HepG2 (cell line): ENCODE data around the gene STAT6. TPM values are rescaled to one million over a fixed set of nuclear protein-coding genes. Genes with fewer than 3 reads are reported as not detected.

Experiments used
- AHDC1 ChIP-seq: sonication (generic); formaldehyde crosslinking; IDR thresholded peaks from 2 replicates; pipeline ENCODE4 v1.5.1; 2020; ENCODE audit warnings: mild to moderate bottlenecking, missing genetic modification reagents, borderline replicate concordance
- BHLHE40 ChIP-seq: IDR thresholded peaks from 2 replicates; pipeline ENCODE4 v1.6.1; 2011; ENCODE audit warnings: low read length, improper control_type of control experiment
- HOXA9 ChIP-seq: sonication (generic); formaldehyde crosslinking; IDR thresholded peaks from 2 replicates; pipeline ENCODE4 v1.8.1; 2022; ENCODE audit warnings: missing genetic modification reagents, mild to moderate bottlenecking, moderate library complexity, borderline replicate concordance
- IKZF5 ChIP-seq: IDR thresholded peaks from 2 replicates; pipeline ENCODE4 v1.6.1; 2018; ENCODE audit warnings: missing genetic modification reagents, mild to moderate bottlenecking, missing compliant biosample characterization
- MEIS1 ChIP-seq: sonication (generic); formaldehyde crosslinking; IDR thresholded peaks from 2 replicates; pipeline ENCODE4 v1.9.0; 2021; ENCODE audit warnings: mild to moderate bottlenecking, missing genetic modification reagents, moderate library complexity, borderline replicate concordance
- TEAD3 ChIP-seq: optimal IDR thresholded peaks from 2 replicates; pipeline ENCODE3; 2016; ENCODE audit warnings: borderline replicate concordance
- TGIF2 ChIP-seq: IDR thresholded peaks from 2 replicates; pipeline ENCODE4 v1.6.1; 2016; ENCODE audit warnings: control low read depth, missing compliant biosample characterization
- TOE1 ChIP-seq: sonication (generic); formaldehyde crosslinking; IDR thresholded peaks from 2 replicates; pipeline ENCODE4 v1.4.0; 2020; ENCODE audit warnings: mild to moderate bottlenecking, missing genetic modification reagents
- ZBTB43 ChIP-seq: sonication (generic); formaldehyde crosslinking; conservative IDR thresholded peaks from 2 replicates; pipeline ENCODE4 v1.4.0; 2020; ENCODE audit warnings: missing genetic modification reagents
- ZNF407 ChIP-seq: sonication (generic); formaldehyde crosslinking; IDR thresholded peaks from one replicate; pipeline ENCODE4 v1.5.1; 2020; ENCODE audit warnings: mild to moderate bottlenecking, missing genetic modification reagents; ENCODE audit errors: not compliant biosample characterization
- ZSCAN9 ChIP-seq: IDR thresholded peaks from 2 replicates; pipeline ENCODE4 v1.6.1; 2016; ENCODE audit warnings: borderline replicate concordance
- polyA plus RNA-seq, 8 experiments: library from polyadenylated mRNA; depleted of rRNA in 3 of 8; stranded (reverse) in 7 of 8; unstranded in 1 of 8; fragments of >200 nt; fragmentation: Illumina TruSeq in 4 of 8; extraction: Trizol in 4 of 8; gene quantifications; 2 replicates each; pipeline versions ENCODE4 v1.2.1 to v1.2.3, GENCODE V29; 2011 to 2016; ENCODE audit warnings: low read depth in 4 of 8, missing spikeins in 1 of 8, mixed read lengths in 1 of 8; ENCODE audit not compliant: insufficient read depth in 1 of 8
- total RNA-seq, 5 experiments: library from RNA; depleted of rRNA; stranded (reverse); fragments of >200 nt; fragmentation: Illumina TruSeq; extraction: Trizol; gene quantifications; 2 replicates each; pipeline ENCODE4 v1.2.3, GENCODE V29; 2016; ENCODE audit warnings: low read depth in 1 of 5

Gene STAT6
- total and polyA plus RNA-seq, 2 of the 13 experiments (the other 11 are each of a cell fraction or from before 2014, with no cell fraction given): 28.0 to 62.2 TPM

- TF ChIP-seq ZNF407 (CRISPR knock-in tag): no peak
- no peak for TF ChIP-seq HOXA9 (CRISPR knock-in tag)
- no peak for TF ChIP-seq ZSCAN9
- TF ChIP-seq BHLHE40: peak; percentile 88
- TF ChIP-seq TGIF2 (CRISPR knock-in tag): peak; percentile 41; the same call in 1 of the 2 replicates
- peak; percentile 77 for TF ChIP-seq IKZF5
- TF ChIP-seq MEIS1: no peak
- no peak for TF ChIP-seq TOE1 (CRISPR knock-in tag)
- TF ChIP-seq TEAD3: peak; percentile 87
- no peak for TF ChIP-seq AHDC1 (CRISPR knock-in tag)
- peak; percentile 97 for TF ChIP-seq ZBTB43 (CRISPR knock-in tag)
Observed at GRCh38 chr12:57088354-57089270, 22.6 kb downstream of the STAT6 start, which contains the start of gene NAB2 (continued).
